ENCODE measurements around the gene DDR2.

DDR2 gene

DNA sequence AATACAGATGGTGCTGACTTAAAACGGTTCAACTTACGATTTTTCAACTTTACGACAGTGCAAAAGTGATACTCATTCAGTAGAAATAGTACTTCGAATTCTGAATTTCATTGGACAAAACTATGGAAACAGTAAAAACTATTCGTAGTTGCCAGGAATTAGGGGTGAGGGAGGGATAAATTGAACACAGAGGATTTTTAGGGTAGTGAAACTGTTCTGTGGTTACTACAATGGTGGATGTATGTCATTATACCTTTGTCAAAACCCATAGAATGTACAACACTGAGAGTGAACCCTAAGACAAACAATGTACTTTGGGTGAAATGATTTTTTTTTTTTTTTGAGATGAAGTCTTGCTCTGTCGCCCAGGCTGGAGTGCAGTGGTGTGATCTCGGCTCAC is 7.5 kb downstream of the DDR2 start:
- Histone ChIP-seq H3K9me3 (no peaks in the 10 kb centered on the region), H3K27ac (no peak overlapping the region), H3K4me1 (peaks cover 0 to 23% (median 13%) of the 10 kb centered on the region in 4 donors), H3K36me3 (no peaks in the 10 kb centered on the region), H3K4me3 (no peak overlapping the region), H3K27me3 (no peaks in the 10 kb centered on the region)
- intact Hi-C loops (cut with DNase I; ENCODE audit: low total_unique reads): no loop called here
- no peak for DNase-seq
- no peak for TF ChIP-seq CTCF (IDR thresholded peaks at IDR 0.05)

DNA sequence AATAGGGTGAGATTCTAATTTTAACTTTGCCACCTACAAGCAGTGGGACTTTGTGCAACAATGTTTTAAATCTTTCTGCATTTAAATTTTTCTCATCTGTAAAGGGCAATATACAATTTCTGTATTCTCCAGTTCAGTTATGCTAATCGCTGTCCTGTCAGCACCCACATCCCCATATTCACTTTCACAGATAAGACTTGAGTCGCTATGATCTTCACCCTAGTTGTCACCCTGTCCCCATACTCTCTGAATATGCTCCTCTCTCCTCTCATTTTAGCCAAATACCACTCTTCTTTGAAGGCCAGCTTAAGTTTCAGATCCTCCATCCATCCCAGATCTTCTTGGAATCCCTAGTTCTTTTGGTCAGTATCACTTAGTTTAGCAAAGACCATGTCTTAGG is 8.8 kb downstream of the DDR2 start:
- no peaks in the 10 kb centered on the region for H3K36me3 ChIP-seq
- H3K4me1 ChIP-seq: peaks cover 0 to 9% (median 2%) of the 10 kb centered on the region in 4 donors
- intact Hi-C loops (cut with DNase I; ENCODE audit: low total_unique reads): no loop called here
- TF ChIP-seq CTCF (IDR thresholded peaks at IDR 0.05): no peak
- DNase-seq: no peak
- H3K27me3 ChIP-seq: no peaks in the 10 kb centered on the region
- H3K4me3 ChIP-seq: no peak overlapping the region
- H3K9me3 ChIP-seq: no peaks in the 10 kb centered on the region
- H3K27ac ChIP-seq: no peak overlapping the region

GRCh38 chr1:162644986-162645314 is 12.7 kb downstream of the DDR2 start:
- Histone ChIP-seq H3K27ac (no peak overlapping the region), H3K4me3 (no peak overlapping the region), H3K9me3 (no peaks in the 10 kb centered on the region), H3K4me1 (peaks cover 0 to 4% (median 2%) of the 10 kb centered on the region in 4 donors), H3K27me3 (no peaks in the 10 kb centered on the region), H3K36me3 (no peaks in the 10 kb centered on the region)
- no peak for TF ChIP-seq CTCF (IDR thresholded peaks at IDR 0.05)
- no peak for DNase-seq
- intact Hi-C loops (cut with DNase I; ENCODE audit: low total_unique reads): no loop called here

GRCh38 chr1:162645666-162646065 is 13.4 kb downstream of the DDR2 start:
- intact Hi-C loops (cut with DNase I; ENCODE audit: low total_unique reads): no loop called here
- Histone ChIP-seq H3K27me3 (no peaks in the 10 kb centered on the region), H3K27ac (no peak overlapping the region), H3K36me3 (no peaks in the 10 kb centered on the region), H3K9me3 (no peaks in the 10 kb centered on the region), H3K4me3 (no peak overlapping the region), H3K4me1 (peaks cover 0 to 4% (median 2%) of the 10 kb centered on the region in 4 donors)
- TF ChIP-seq CTCF (IDR thresholded peaks at IDR 0.05): no peak
- DNase-seq: no peak

GRCh38 chr1:162649583-162649982 is 17.3 kb downstream of the DDR2 start:
- H3K27ac ChIP-seq: no peak overlapping the region
- DNase-seq: no peak
- TF ChIP-seq CTCF (IDR thresholded peaks at IDR 0.05): no peak
- intact Hi-C loops (cut with DNase I; ENCODE audit: low total_unique reads): no loop called here
- peaks cover 0 to 10% (median 2%) of the 10 kb centered on the region in 4 donors for H3K4me1 ChIP-seq
- no peaks in the 10 kb centered on the region for H3K9me3 ChIP-seq
- no peak overlapping the region for H3K4me3 ChIP-seq
- H3K27me3 ChIP-seq: no peaks in the 10 kb centered on the region
- H3K36me3 ChIP-seq: no peaks in the 10 kb centered on the region
